K562 (cell line): ENCODE measurements around the gene ANKRD13A. TPM values are rescaled to one million over a fixed set of nuclear protein-coding genes. Genes with fewer than 3 reads are reported as not detected.

Experiments
- polyA plus RNA-seq, 8 experiments: library from polyadenylated mRNA; depleted of rRNA in 4 of 8; stranded (reverse) in 5 of 8; unstranded in 3 of 8; fragments of >200 nt; fragmentation: Nextera tagmentation in 2 of 8; fragmentation: Illumina TruSeq in 1 of 8; extraction: Ambion mirVana in 2 of 8; extraction: Trizol in 1 of 8; gene quantifications; 2 replicates each; pipeline versions ENCODE4 v1.2.1 to v1.2.3, GENCODE V29; 2011 to 2014; ENCODE audit warnings: inconsistent platforms in 1 of 8, missing spikeins in 1 of 8
- small RNA-seq: library from RNA; depleted of rRNA; stranded (forward); fragments of <200 nt; gene quantifications from one replicate; pipeline ENCODE3, GENCODE V24; 2014
- total RNA-seq, 7 experiments: library from RNA; depleted of rRNA in 6 of 7; stranded (reverse); fragments of >200 nt in 6 of 7; fragmentation: Illumina TruSeq in 2 of 7; extraction: Trizol in 2 of 7; gene quantifications; 2 replicates each; pipeline versions ENCODE4 v1.2.1 to v1.2.3, GENCODE V29; 2011 to 2021; ENCODE audit warnings: low replicate concordance in 1 of 7

The ANKRD13A gene
- total and polyA plus RNA-seq, 9 of the 15 experiments (the other 6 are each of a cell fraction or from before 2014, with no cell fraction given), result 5.0 to 55.0 (median 41.5) TPM

Small RNA genes lying within 50 kb of the gene (small RNA-seq; reads per million reads assigned to genes)
- gene AC007546.2, result not detected

Other genes starting within 250 kb of the ANKRD13A start
- gene TRPV4, start 166.0 kb upstream of the ANKRD13A start, total RNA-seq (2014; rRNA removed), result not detected in 2 replicates
- not detected in 2 replicates for gene TRPV4, start 166.0 kb upstream of the ANKRD13A start, total RNA-seq (2014; rRNA removed; fragmentation: Illumina TruSeq; extraction: Trizol)
- gene TRPV4, start 166.0 kb upstream of the ANKRD13A start, total RNA-seq (2015; rRNA removed; fragmentation: Illumina TruSeq; extraction: Trizol), result not detected in 2 replicates
- gene TRPV4, start 166.0 kb upstream of the ANKRD13A start, total RNA-seq (2021), result not detected in 2 replicates
- gene TRPV4, start 166.0 kb upstream of the ANKRD13A start, polyA plus RNA-seq (2011; rRNA removed), result 0.13 and 0.47 TPM in 2 replicates
- not detected in 2 replicates for gene TRPV4, start 166.0 kb upstream of the ANKRD13A start, polyA plus RNA-seq (2014; fragmentation: Illumina TruSeq; extraction: Trizol)
- gene TRPV4, start 166.0 kb upstream of the ANKRD13A start, polyA plus RNA-seq (2014; fragmentation: Nextera tagmentation; extraction: Ambion mirVana), result not detected
- 0.03 TPM in 1 of 2 replicates, not detected in the other for gene TRPV4, start 166.0 kb upstream of the ANKRD13A start, polyA plus RNA-seq (2014; rRNA removed)
- gene GLTP, start 118.9 kb upstream of the ANKRD13A start, total RNA-seq (2014; rRNA removed), result 6.9 and 10.7 TPM in 2 replicates
- 7.2 and 7.8 TPM in 2 replicates for gene GLTP, start 118.9 kb upstream of the ANKRD13A start, total RNA-seq (2014; rRNA removed; fragmentation: Illumina TruSeq; extraction: Trizol)
- 5.3 and 6.1 TPM in 2 replicates for gene GLTP, start 118.9 kb upstream of the ANKRD13A start, total RNA-seq (2015; rRNA removed; fragmentation: Illumina TruSeq; extraction: Trizol)
- 6.0 and 6.6 TPM in 2 replicates for gene GLTP, start 118.9 kb upstream of the ANKRD13A start, total RNA-seq (2021)
- 4.7 and 4.9 TPM in 2 replicates for gene GLTP, start 118.9 kb upstream of the ANKRD13A start, polyA plus RNA-seq (2011; rRNA removed)
- gene GLTP, start 118.9 kb upstream of the ANKRD13A start, polyA plus RNA-seq (2014; fragmentation: Illumina TruSeq; extraction: Trizol), result 7.8 and 8.3 TPM in 2 replicates
- 1 to 10 TPM; 4.4 to 5.0 TPM for gene GLTP, start 118.9 kb upstream of the ANKRD13A start, polyA plus RNA-seq (2014; fragmentation: Nextera tagmentation; extraction: Ambion mirVana)
- gene GLTP, start 118.9 kb upstream of the ANKRD13A start, polyA plus RNA-seq (2014; rRNA removed), result 5.7 and 6.1 TPM in 2 replicates
- 19.7 and 27.7 TPM in 2 replicates for gene TCHP, start 99.2 kb upstream of the ANKRD13A start, total RNA-seq (2014; rRNA removed)
- 12.0 and 12.8 TPM in 2 replicates for gene TCHP, start 99.2 kb upstream of the ANKRD13A start, total RNA-seq (2014; rRNA removed; fragmentation: Illumina TruSeq; extraction: Trizol)
- 19.7 and 22.4 TPM in 2 replicates for gene TCHP, start 99.2 kb upstream of the ANKRD13A start, total RNA-seq (2015; rRNA removed; fragmentation: Illumina TruSeq; extraction: Trizol)
- 18.7 and 20.4 TPM in 2 replicates for gene TCHP, start 99.2 kb upstream of the ANKRD13A start, total RNA-seq (2021)
- gene TCHP, start 99.2 kb upstream of the ANKRD13A start, polyA plus RNA-seq (2011; rRNA removed), result 13.7 and 15.0 TPM in 2 replicates
- gene TCHP, start 99.2 kb upstream of the ANKRD13A start, polyA plus RNA-seq (2014; fragmentation: Illumina TruSeq; extraction: Trizol), result 19.4 and 20.2 TPM in 2 replicates
- 1 to 10 TPM; 3.4 to 4.7 TPM for gene TCHP, start 99.2 kb upstream of the ANKRD13A start, polyA plus RNA-seq (2014; fragmentation: Nextera tagmentation; extraction: Ambion mirVana)
- 29.6 and 30.4 TPM in 2 replicates for gene TCHP, start 99.2 kb upstream of the ANKRD13A start, polyA plus RNA-seq (2014; rRNA removed)
- 16.3 and 18.0 TPM in 2 replicates for gene GIT2, start 3.1 kb upstream of the ANKRD13A start, total RNA-seq (2014; rRNA removed)
- 23.3 and 24.0 TPM in 2 replicates for gene GIT2, start 3.1 kb upstream of the ANKRD13A start, total RNA-seq (2014; rRNA removed; fragmentation: Illumina TruSeq; extraction: Trizol)
- gene GIT2, start 3.1 kb upstream of the ANKRD13A start, total RNA-seq (2015; rRNA removed; fragmentation: Illumina TruSeq; extraction: Trizol), result 24.3 TPM in 2 replicates
- 23.5 and 24.7 TPM in 2 replicates for gene GIT2, start 3.1 kb upstream of the ANKRD13A start, total RNA-seq (2021)
- 27.4 and 30.4 TPM in 2 replicates for gene GIT2, start 3.1 kb upstream of the ANKRD13A start, polyA plus RNA-seq (2011; rRNA removed)
- 23.7 and 26.9 TPM in 2 replicates for gene GIT2, start 3.1 kb upstream of the ANKRD13A start, polyA plus RNA-seq (2014; fragmentation: Illumina TruSeq; extraction: Trizol)
- 1 to 10 TPM; 4.0 to 5.0 TPM for gene GIT2, start 3.1 kb upstream of the ANKRD13A start, polyA plus RNA-seq (2014; fragmentation: Nextera tagmentation; extraction: Ambion mirVana)
- gene GIT2, start 3.1 kb upstream of the ANKRD13A start, polyA plus RNA-seq (2014; rRNA removed), result 20.1 and 26.2 TPM in 2 replicates
- gene C12orf76, start 49.1 kb downstream of the ANKRD13A start, total RNA-seq (2014; rRNA removed), result 11.9 and 14.2 TPM in 2 replicates
- 13.0 and 13.1 TPM in 2 replicates for gene C12orf76, start 49.1 kb downstream of the ANKRD13A start, total RNA-seq (2014; rRNA removed; fragmentation: Illumina TruSeq; extraction: Trizol)
- gene C12orf76, start 49.1 kb downstream of the ANKRD13A start, total RNA-seq (2015; rRNA removed; fragmentation: Illumina TruSeq; extraction: Trizol), result 9.6 and 12.2 TPM in 2 replicates
- 13.3 and 13.6 TPM in 2 replicates for gene C12orf76, start 49.1 kb downstream of the ANKRD13A start, total RNA-seq (2021)
- 38.6 and 46.7 TPM in 2 replicates for gene C12orf76, start 49.1 kb downstream of the ANKRD13A start, polyA plus RNA-seq (2011; rRNA removed)
- gene C12orf76, start 49.1 kb downstream of the ANKRD13A start, polyA plus RNA-seq (2014; fragmentation: Illumina TruSeq; extraction: Trizol), result 12.3 and 14.4 TPM in 2 replicates
- 1 to 10 TPM; 6.3 to 7.0 TPM for gene C12orf76, start 49.1 kb downstream of the ANKRD13A start, polyA plus RNA-seq (2014; fragmentation: Nextera tagmentation; extraction: Ambion mirVana)
- 17.8 and 23.5 TPM in 2 replicates for gene C12orf76, start 49.1 kb downstream of the ANKRD13A start, polyA plus RNA-seq (2014; rRNA removed)
- gene IFT81, start 124.9 kb downstream of the ANKRD13A start, total RNA-seq (2014; rRNA removed), result 6.1 and 7.6 TPM in 2 replicates
- 9.1 and 11.2 TPM in 2 replicates for gene IFT81, start 124.9 kb downstream of the ANKRD13A start, total RNA-seq (2014; rRNA removed; fragmentation: Illumina TruSeq; extraction: Trizol)
- gene IFT81, start 124.9 kb downstream of the ANKRD13A start, total RNA-seq (2015; rRNA removed; fragmentation: Illumina TruSeq; extraction: Trizol), result 8.7 and 8.9 TPM in 2 replicates
- 6.7 and 7.2 TPM in 2 replicates for gene IFT81, start 124.9 kb downstream of the ANKRD13A start, total RNA-seq (2021)
- 6.6 and 9.8 TPM in 2 replicates for gene IFT81, start 124.9 kb downstream of the ANKRD13A start, polyA plus RNA-seq (2011; rRNA removed)
- 7.9 and 8.3 TPM in 2 replicates for gene IFT81, start 124.9 kb downstream of the ANKRD13A start, polyA plus RNA-seq (2014; fragmentation: Illumina TruSeq; extraction: Trizol)
- gene IFT81, start 124.9 kb downstream of the ANKRD13A start, polyA plus RNA-seq (2014; fragmentation: Nextera tagmentation; extraction: Ambion mirVana), result 1 to 10 TPM; 2.8 to 5.0 TPM
- 8.7 and 11.9 TPM in 2 replicates for gene IFT81, start 124.9 kb downstream of the ANKRD13A start, polyA plus RNA-seq (2014; rRNA removed)